ENCODE data around the gene NR0B2. TPM values are rescaled to one million over a fixed set of nuclear protein-coding genes. Genes with fewer than 3 reads are reported as not detected.

NR0B2 gene
- total RNA-seq, 1 experiment from 2014 or later = not detected

DNA sequence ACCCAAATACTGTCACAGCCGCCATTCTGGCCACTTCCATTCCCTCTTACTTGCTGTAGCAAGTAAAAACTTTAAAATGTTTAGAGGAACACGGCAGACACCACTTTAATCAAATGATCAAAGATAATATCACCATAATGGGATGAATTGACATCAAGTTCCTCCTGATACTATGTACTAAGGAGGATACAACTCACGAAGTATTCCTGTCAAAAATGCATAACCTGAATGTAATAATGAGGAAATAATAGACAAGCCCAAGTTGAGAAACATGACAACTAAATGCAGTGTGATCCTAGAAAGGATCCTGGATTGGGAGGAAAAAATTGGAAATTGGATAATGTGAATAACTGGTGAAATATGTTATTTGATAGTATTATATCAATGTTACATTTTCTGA, 42.5 kb upstream of the NR0B2 start:
- intact Hi-C loops (cut with micrococcal nuclease; ENCODE audit: unreplicated experiment) = no loop called here
- Histone ChIP-seq H2AFZ (no peak overlapping the region), H3K4me1 (replicated peaks; ENCODE audit: insufficient read depth) (peaks cover 7% of the 10 kb centered on the region), H3K27me3 (ENCODE audit: insufficient read depth, low read depth) (no peaks in the 10 kb centered on the region), H3K79me2 (ENCODE audit: low read depth) (peaks cover 25% of the 10 kb centered on the region), H3K9me3 (ENCODE audit: insufficient read depth, low read depth) (no peaks in the 10 kb centered on the region), H4K20me1 (ENCODE audit: insufficient read depth) (no peaks in the 10 kb centered on the region), H3K27ac (no peak overlapping the region), H3K9me2 (ENCODE audit: insufficient read depth) (no peaks in the 10 kb centered on the region), H3F3A (ENCODE audit: insufficient read depth, low read depth) (peaks cover 5% of the 10 kb centered on the region; the same call in 1 of the 2 replicates), H3K36me3 (ENCODE audit: low read depth) (0 out of 2 replicates have a peak, but pooled peaks cover 3% of the 10 kb centered on the region), H3K4me3 (no peak overlapping the region), H3K4me2 (no peak overlapping the region)
- TF ChIP-seq CTCF (conservative IDR thresholded peaks at IDR 0.05) (no peak), EZH2 (IDR thresholded peaks at IDR 0.05; ENCODE audit: low read depth) (no peak)
- no TSS peak for BruUV-seq (replicated peaks)
- DNase-seq = no peak
- POLR2A ChIA-PET (ENCODE audit: unreplicated experiment) = no interaction called here
- CTCF ChIA-PET = no interaction called here

DNA sequence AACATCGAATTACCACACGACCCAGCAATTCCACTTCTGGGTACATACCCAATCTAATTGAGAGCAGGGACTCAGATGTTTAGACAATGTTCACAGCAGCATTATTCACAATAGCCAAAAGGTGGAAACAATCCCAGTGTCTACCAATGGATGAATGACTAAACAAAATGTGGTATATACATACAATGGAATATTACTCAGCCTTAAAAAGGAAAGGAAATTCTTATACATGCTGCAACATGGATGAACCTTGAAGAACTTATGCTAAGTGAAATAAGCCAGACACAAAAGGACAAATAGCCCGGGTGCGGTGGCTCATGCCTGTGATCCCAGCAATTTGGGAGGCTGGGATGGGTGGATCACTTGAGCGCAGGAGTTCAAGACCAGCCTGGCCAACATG, 39.6 kb upstream of the NR0B2 start:
- peaks cover 2% of the 10 kb centered on the region for H3K79me2 ChIP-seq (ENCODE audit: low read depth)
- POLR2A ChIA-PET (ENCODE audit: unreplicated experiment) = no interaction called here

DNA sequence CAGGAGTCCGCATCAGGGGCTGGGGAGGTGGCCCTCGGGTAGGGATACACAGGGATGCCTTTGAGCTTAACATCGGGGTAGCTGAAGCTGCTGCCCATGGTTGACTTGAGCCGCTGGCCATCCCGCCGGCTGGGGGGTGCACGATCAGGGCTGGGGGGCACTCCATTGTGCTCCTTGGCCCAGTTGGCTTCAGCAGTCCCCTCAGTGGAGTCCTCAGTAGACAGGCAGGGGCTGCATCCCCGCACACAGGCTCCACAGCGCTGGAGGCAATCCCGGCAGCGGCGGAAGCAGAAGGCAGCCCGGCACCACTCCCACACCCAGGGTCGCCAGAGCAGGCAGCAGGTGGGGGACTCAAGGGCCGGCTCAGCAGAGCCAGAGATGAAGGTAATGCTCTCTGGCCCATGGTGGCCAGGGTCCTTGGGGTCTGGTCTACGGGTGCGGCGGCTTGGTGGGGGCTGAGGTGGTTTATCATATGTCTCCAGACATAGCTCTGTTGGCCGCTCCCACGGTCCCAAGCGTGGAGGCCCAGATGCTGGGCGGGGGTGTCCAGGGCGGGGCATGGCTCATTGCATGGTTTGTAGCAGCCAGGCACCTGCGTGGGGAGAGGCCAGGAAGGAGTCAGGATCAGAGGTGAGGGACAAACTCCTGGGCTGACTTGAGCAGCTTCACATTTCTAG, 38.2 kb upstream of the NR0B2 start:
- Histone ChIP-seq H2AFZ (no peak overlapping the region), H3K79me2 (ENCODE audit: low read depth) (no peaks in the 10 kb centered on the region), H3K36me3 (ENCODE audit: low read depth) (0 out of 2 replicates have a peak, but pooled peaks cover 3% of the 10 kb centered on the region), H3K27ac (no peak overlapping the region), H3K4me2 (no peak overlapping the region), H3K4me1 (replicated peaks; ENCODE audit: insufficient read depth) (no peaks in the 10 kb centered on the region), H3K9me2 (ENCODE audit: insufficient read depth) (no peaks in the 10 kb centered on the region), H3F3A (ENCODE audit: insufficient read depth, low read depth) (peaks cover 27% of the 10 kb centered on the region; the same call in 1 of the 2 replicates), H4K20me1 (ENCODE audit: insufficient read depth) (no peaks in the 10 kb centered on the region), H3K4me3 (no peak overlapping the region), H3K9me3 (ENCODE audit: insufficient read depth, low read depth) (no peaks in the 10 kb centered on the region), H3K27me3 (ENCODE audit: insufficient read depth, low read depth) (no peaks in the 10 kb centered on the region)
- DNase-seq = no peak
- TF ChIP-seq CTCF (conservative IDR thresholded peaks at IDR 0.05) (no peak), EZH2 (IDR thresholded peaks at IDR 0.05; ENCODE audit: low read depth) (no peak)
- ChIA-PET POLR2A (ENCODE audit: unreplicated experiment) (no interaction called here), CTCF (no interaction called here)
- intact Hi-C loops (cut with micrococcal nuclease; ENCODE audit: unreplicated experiment) = no loop called here
- BruUV-seq (replicated peaks) = no TSS peak

More for the DNA sequence above, 39.6 kb upstream of the NR0B2 start:
- H4K20me1 ChIP-seq (ENCODE audit: insufficient read depth) = no peaks in the 10 kb centered on the region
- CTCF ChIA-PET = no interaction called here
- H3K4me3 ChIP-seq = no peak overlapping the region
- H3K4me2 ChIP-seq = no peak overlapping the region
- H3K36me3 ChIP-seq (ENCODE audit: low read depth) = 0 out of 2 replicates have a peak, but pooled peaks cover 3% of the 10 kb centered on the region
- H2AFZ ChIP-seq = no peak overlapping the region
- no TSS peak for BruUV-seq (replicated peaks)
- TF ChIP-seq CTCF (conservative IDR thresholded peaks at IDR 0.05) = no peak
- no peak for TF ChIP-seq EZH2 (IDR thresholded peaks at IDR 0.05; ENCODE audit: low read depth)
- no peaks in the 10 kb centered on the region for H3K9me3 ChIP-seq (ENCODE audit: insufficient read depth, low read depth)
- no peaks in the 10 kb centered on the region for H3K9me2 ChIP-seq (ENCODE audit: insufficient read depth)
- DNase-seq = no peak
- peaks cover 13% of the 10 kb centered on the region; the same call in 1 of the 2 replicates for H3F3A ChIP-seq (ENCODE audit: insufficient read depth, low read depth)
- H3K27me3 ChIP-seq (ENCODE audit: insufficient read depth, low read depth) = no peaks in the 10 kb centered on the region
- H3K4me1 ChIP-seq (replicated peaks; ENCODE audit: insufficient read depth) = no peaks in the 10 kb centered on the region
- H3K27ac ChIP-seq = no peak overlapping the region
- intact Hi-C loops (cut with micrococcal nuclease; ENCODE audit: unreplicated experiment) = no loop called here

Data from PC-9 (cell line).